HG03060 (cell line): ENCODE measurements around the gene TRPT1.

Source experiments
- ATAC-seq: cut with Tn5 transposase; IDR thresholded peaks from one replicate; pipeline ENCODE4 v1.9.1; 2021; ENCODE audit warnings: low read depth, moderate number of reproducible peaks; ENCODE audit not compliant: unreplicated experiment

Gene TRPT1

GRCh38 chr11:64225608-64226506 is at the start of gene TRPT1, which contains the start of gene NUDT22:
TSS of gene TRPT1 (minus strand) at chr11:64226186. CDS start at chr11:64225860, 326 bp downstream.
TSS of gene NUDT22 (plus strand) at chr11:64226274. CDS start at chr11:64226653, 379 bp downstream.
- ATAC-seq = no peak

GRCh38 chr11:64275031-64275800 is 49.2 kb upstream of the TRPT1 start:
- no peak for ATAC-seq

- peak; percentile 71 for ATAC-seq
These were observed 43.7 kb upstream of the TRPT1 start for GRCh38 chr11:64269540-64270220.

GRCh38 chr11:64268893-64269539 is 43.0 kb upstream of the TRPT1 start:
- no peak for ATAC-seq

GRCh38 chr11:64268025-64268892 is 42.3 kb upstream of the TRPT1 start:
- no peak for ATAC-seq

- no peak for ATAC-seq
These were observed 41.4 kb upstream of the TRPT1 start for GRCh38 chr11:64267207-64267945.

GRCh38 chr11:64266339-64266738 is 40.4 kb upstream of the TRPT1 start:
- no peak for ATAC-seq

- ATAC-seq = no peak
These were observed 39.5 kb upstream of the TRPT1 start for GRCh38 chr11:64265176-64266160.

- ATAC-seq = no peak
These were observed 38.4 kb upstream of the TRPT1 start for GRCh38 chr11:64264371-64264852.

GRCh38 chr11:64263947-64264317 is 37.9 kb upstream of the TRPT1 start:
- ATAC-seq = no peak

- no peak for ATAC-seq
These were observed 37.3 kb upstream of the TRPT1 start for GRCh38 chr11:64263021-64263946.

- no peak for ATAC-seq
These were observed 36.5 kb upstream of the TRPT1 start for GRCh38 chr11:64262271-64263002.

GRCh38 chr11:64261556-64262080 is 35.6 kb upstream of the TRPT1 start:
- ATAC-seq = no peak

- no peak for ATAC-seq
These were observed 34.2 kb upstream of the TRPT1 start for GRCh38 chr11:64260147-64260708.

GRCh38 chr11:64259533-64260067 is 33.6 kb upstream of the TRPT1 start:
- no peak for ATAC-seq
